H1 (cell line): ENCODE results near the gene NOM1. TPM values are rescaled to one million over a fixed set of nuclear protein-coding genes. Genes with fewer than 3 reads are reported as not detected.

Experiments
- CTCF ChIA-PET: fragments of 300-600 bp; sonication (Branson Sonifier 250); formaldehyde crosslinking; loops from one replicate; lab custom pipeline; 2021; ENCODE audit not compliant: partially characterized antibody; lab: Charles Lee
- POLR2A ChIA-PET: fragments of 300-600 bp; sonication (Branson Sonifier 250); formaldehyde crosslinking; loops from one replicate; lab custom pipeline; 2021; ENCODE audit warnings: inconsistent platforms; ENCODE audit not compliant: partially characterized antibody; lab: Charles Lee
- DNase-seq, 2 experiments: peaks; one replicate each; pipeline versions ENCODE4 v3.0.0 to v3.0.0-alpha.2; 2010 to 2022; ENCODE audit warnings: low spot score in 2 of 2, low read depth in 1 of 2, mixed read lengths in 1 of 2
- FAIRE-seq: peaks from 2 replicates; lab custom pipeline; 2011; peaks lifted over from hg19 to GRCh38; lab: Jason Lieb, UNC
- H2AFZ ChIP-seq: 2 replicates; pipeline ENCODE4 v1.8.1; 2012; ENCODE audit warnings: low read length, inconsistent platforms
- H2AK5ac ChIP-seq: 2 replicates; pipeline ENCODE4 v1.6.1; 2013; ENCODE audit warnings: low read depth, low read length
- H2BK120ac ChIP-seq: replicated peaks from 2 replicates; pipeline ENCODE3; 2013; ENCODE audit warnings: low read depth, low read length, inconsistent platforms
- H2BK12ac ChIP-seq: 2 replicates; pipeline ENCODE4 v1.6.1; 2013; ENCODE audit warnings: low read depth, low read length
- H2BK15ac ChIP-seq: 2 replicates; pipeline ENCODE4 v1.6.1; 2013; ENCODE audit warnings: low read length
- H2BK20ac ChIP-seq: 2 replicates; pipeline ENCODE4 v1.6.1; 2013; ENCODE audit warnings: low read length
- H2BK5ac ChIP-seq: 2 replicates; pipeline ENCODE4 v1.6.1; 2013; ENCODE audit warnings: low read depth, low read length
- H3K14ac ChIP-seq: 2 replicates; pipeline ENCODE4 v1.6.1; 2013; ENCODE audit warnings: inconsistent platforms; ENCODE audit not compliant: insufficient read length
- H3K18ac ChIP-seq: 2 replicates; pipeline ENCODE4 v1.6.1; 2013; ENCODE audit warnings: low read length; ENCODE audit errors: extremely low read depth
- H3K23ac ChIP-seq: 2 replicates; pipeline ENCODE4 v1.6.1; 2013; ENCODE audit warnings: inconsistent platforms; ENCODE audit not compliant: insufficient read length
- H3K23me2 ChIP-seq: 2 replicates; pipeline ENCODE4 v1.6.1; 2013; ENCODE audit warnings: low read depth, low read length
- H3K27ac ChIP-seq: 2 replicates; pipeline ENCODE4 v1.6.1; 2011; ENCODE audit warnings: low read depth, low read length, inconsistent platforms
- H3K27me3 ChIP-seq, 4 experiments: replicated peaks in 1 of 4; 1 replicate in 1 of 4; 2 replicates in 3 of 4; pipeline versions ENCODE4 v1.6.1 to v1.8.1; 2011 to 2013; ENCODE audit warnings: low read length in 3 of 4, mild to moderate bottlenecking in 3 of 4, inconsistent platforms in 2 of 4, mixed read lengths in 2 of 4, moderate library complexity in 1 of 4; ENCODE audit not compliant: control insufficient read depth in 3 of 4, insufficient read depth in 3 of 4; ENCODE audit errors: extremely low read depth in 1 of 4
- H3K36me3 ChIP-seq, 4 experiments: 2 replicates each; pipeline versions ENCODE4 v1.6.1 to v1.8.1; 2011 to 2013; ENCODE audit warnings: mild to moderate bottlenecking in 4 of 4, low read length in 3 of 4, moderate library complexity in 2 of 4, control low read depth in 1 of 4, inconsistent platforms in 1 of 4; ENCODE audit not compliant: insufficient read depth in 4 of 4, control insufficient read depth in 2 of 4
- H3K4ac ChIP-seq: replicated peaks from 2 replicates; pipeline ENCODE3; 2013; ENCODE audit warnings: low read length, low read depth, mixed read lengths, inconsistent platforms; ENCODE audit not compliant: insufficient read length
- H3K4me1 ChIP-seq, 4 experiments: replicated peaks in 1 of 4; 1 replicate in 1 of 4; 2 replicates in 3 of 4; pipeline versions ENCODE4 v1.6.1 to v1.8.1; 2011 to 2013; ENCODE audit warnings: low read length in 3 of 4, inconsistent platforms in 2 of 4, mixed read lengths in 1 of 4; ENCODE audit not compliant: insufficient read depth in 4 of 4, control insufficient read depth in 3 of 4
- H3K4me2 ChIP-seq, 2 experiments: 2 replicates each; pipeline versions ENCODE4 v1.6.1 to v1.8.1; 2011 to 2013; ENCODE audit warnings: low read depth in 2 of 2, low read length in 2 of 2, control low read depth in 1 of 2, inconsistent platforms in 1 of 2, mild to moderate bottlenecking in 1 of 2; ENCODE audit not compliant: insufficient read depth in 1 of 2
- H3K4me3 ChIP-seq, 4 experiments: fragments of 200-600, 300-600 bp in 1 of 4; sonication (generic), shearing (Covaris generic), sonication (Bioruptor Twin) in 1 of 4; 2 replicates each; pipeline versions ENCODE4 v1.5.1 to v1.8.1; 2011 to 2016; ENCODE audit warnings: low read length in 4 of 4, low read depth in 3 of 4, control low read depth in 2 of 4, inconsistent platforms in 2 of 4, mild to moderate bottlenecking in 2 of 4, mixed read lengths in 1 of 4, moderate library complexity in 1 of 4; ENCODE audit not compliant: insufficient read depth in 2 of 4; ENCODE audit errors: extremely low read depth in 1 of 4
- H3K56ac ChIP-seq: replicated peaks from 2 replicates; pipeline ENCODE3; 2013; ENCODE audit warnings: low read depth, mild to moderate bottlenecking, mixed read lengths, low read length, inconsistent platforms; ENCODE audit not compliant: insufficient read length
- H3K79me1 ChIP-seq: 2 replicates; pipeline ENCODE4 v1.6.1; 2013; ENCODE audit warnings: low read depth, low read length, control low read depth
- H3K79me2 ChIP-seq, 2 experiments: 2 replicates each; pipeline versions ENCODE4 v1.6.1 to v1.8.1; 2012 to 2013; ENCODE audit warnings: low read length in 2 of 2, mild to moderate bottlenecking in 2 of 2, inconsistent platforms in 1 of 2; ENCODE audit not compliant: insufficient read depth in 2 of 2, control insufficient read depth in 1 of 2
- H3K9ac ChIP-seq, 4 experiments: replicated peaks in 1 of 4; 1 replicate in 1 of 4; 2 replicates in 3 of 4; pipeline versions ENCODE4 v1.6.1 to v1.8.1; 2011 to 2013; ENCODE audit warnings: low read depth in 3 of 4, low read length in 3 of 4, control low read depth in 2 of 4, mild to moderate bottlenecking in 2 of 4, moderate library complexity in 2 of 4, inconsistent platforms in 1 of 4; ENCODE audit errors: extremely low read depth in 1 of 4
- H3K9me3 ChIP-seq, 2 experiments: 2 replicates each; pipeline versions ENCODE4 v1.6.1 to v1.8.1; 2012 to 2013; ENCODE audit warnings: mild to moderate bottlenecking in 2 of 2, moderate library complexity in 2 of 2, control low read depth in 1 of 2, inconsistent platforms in 1 of 2, low read depth in 1 of 2, low read length in 1 of 2, mixed read lengths in 1 of 2; ENCODE audit not compliant: insufficient read depth in 2 of 2
- H4K20me1 ChIP-seq, 2 experiments: replicated peaks in 1 of 2; 2 replicates each; pipeline versions ENCODE3 to v1.8.1; 2011 to 2013; ENCODE audit warnings: inconsistent platforms in 2 of 2, low read length in 2 of 2, mild to moderate bottlenecking in 1 of 2; ENCODE audit not compliant: insufficient read depth in 2 of 2, control insufficient read depth in 1 of 2
- H4K5ac ChIP-seq: 2 replicates; pipeline ENCODE4 v1.6.1; 2013; ENCODE audit warnings: low read length, low read depth, mixed read lengths, inconsistent platforms; ENCODE audit not compliant: insufficient read length
- H4K8ac ChIP-seq: 2 replicates; pipeline ENCODE4 v1.8.0; 2013; ENCODE audit warnings: mild to moderate bottlenecking, moderate library complexity, low read length, inconsistent platforms; ENCODE audit not compliant: insufficient read depth; ENCODE audit errors: extremely low read depth
- H4K91ac ChIP-seq: replicated peaks from 2 replicates; pipeline ENCODE3; 2013; ENCODE audit warnings: low read length, mixed read lengths, inconsistent platforms; ENCODE audit not compliant: insufficient read length
- BCL11A ChIP-seq, 2 experiments: IDR thresholded peaks; one replicate each; pipeline ENCODE4 v1.6.1; 2011; ENCODE audit warnings: low read depth in 2 of 2, low read length in 2 of 2, mild to moderate bottlenecking in 2 of 2
- CBX8 ChIP-seq: fragments of 300-800, 300-1000 bp; sonication (generic); IDR thresholded peaks from 2 replicates; pipeline ENCODE4 v1.7.1; 2016; ENCODE audit warnings: low read depth, low read length, borderline replicate concordance
- CTBP2 ChIP-seq: IDR thresholded peaks from 2 replicates; pipeline ENCODE4 v1.7.0; 2011; ENCODE audit warnings: borderline replicate concordance, mild to moderate bottlenecking, moderate library complexity, mixed read lengths, low read length; ENCODE audit not compliant: insufficient read depth, insufficient read length
- EGR1 ChIP-seq: IDR thresholded peaks from 2 replicates; pipeline ENCODE4 v1.6.1; 2011; ENCODE audit warnings: low read depth, low read length, borderline replicate concordance
- EP300 ChIP-seq, 2 experiments: IDR thresholded peaks; 1 replicate in 1 of 2; 2 replicates in 1 of 2; pipeline ENCODE4 v1.6.1; 2011 to 2012; ENCODE audit warnings: low read depth in 2 of 2, low read length in 2 of 2, mild to moderate bottlenecking in 2 of 2, borderline replicate concordance in 1 of 2, inconsistent platforms in 1 of 2, moderate library complexity in 1 of 2
- FOSL1 ChIP-seq: IDR thresholded peaks from 2 replicates; pipeline ENCODE4 v1.6.1; 2011; ENCODE audit warnings: mild to moderate bottlenecking, low read depth, low read length, moderate library complexity; ENCODE audit not compliant: insufficient read depth
- GABPA ChIP-seq: IDR thresholded peaks from 2 replicates; pipeline ENCODE4 v1.6.1; 2011; ENCODE audit warnings: mild to moderate bottlenecking, low read length, moderate library complexity, borderline replicate concordance; ENCODE audit not compliant: insufficient read depth
- HDAC2 ChIP-seq, 2 experiments: fragments of 300-600 bp in 1 of 2; sonication (generic) in 1 of 2; IDR thresholded peaks; 2 replicates each; pipeline ENCODE4 v1.6.1; 2011 to 2012; ENCODE audit warnings: low read depth in 2 of 2, low read length in 2 of 2, mild to moderate bottlenecking in 2 of 2, moderate library complexity in 2 of 2, borderline replicate concordance in 1 of 2, inconsistent platforms in 1 of 2
- HDAC6 ChIP-seq: IDR thresholded peaks from one replicate; pipeline ENCODE4 v1.7.1; 2012; ENCODE audit warnings: low read depth, mild to moderate bottlenecking, inconsistent platforms, low read length, moderate library complexity
- NRF1 ChIP-seq: IDR thresholded peaks from 2 replicates; pipeline ENCODE4 v1.6.1; 2011; ENCODE audit warnings: mild to moderate bottlenecking, low read depth, low read length, improper control_type of control experiment
- RAD21 ChIP-seq, 2 experiments: IDR thresholded peaks in 1 of 2; conservative IDR thresholded peaks in 1 of 2; 2 replicates each; pipeline ENCODE4 v1.6.1; 2011; ENCODE audit warnings: low read depth in 2 of 2, low read length in 2 of 2, improper control_type of control experiment in 1 of 2, inconsistent platforms in 1 of 2, mild to moderate bottlenecking in 1 of 2, moderate library complexity in 1 of 2
- RXRA ChIP-seq: IDR thresholded peaks from 2 replicates; pipeline ENCODE4 v1.6.1; 2011; ENCODE audit warnings: low read depth, mild to moderate bottlenecking, low read length, moderate library complexity; ENCODE audit not compliant: insufficient read depth
- SIN3A ChIP-seq, 2 experiments: IDR thresholded peaks in 1 of 2; conservative IDR thresholded peaks in 1 of 2; 2 replicates each; pipeline ENCODE4 v1.6.1; 2011 to 2012; ENCODE audit warnings: low read length in 2 of 2, improper control_type of control experiment in 1 of 2, low read depth in 1 of 2, mild to moderate bottlenecking in 1 of 2
- WGBS, 2 experiments: shearing (Covaris generic) in 1 of 2; methylation state at CpG; one replicate each; pipeline versions ENCODE4 v1.1.6 to v1.1.7; 2013 to 2015; ENCODE audit warnings: low lambda C conversion rate in 2 of 2, mixed read lengths in 2 of 2, inconsistent platforms in 1 of 2, low coverage in 1 of 2, missing lambda C conversion rate in 1 of 2; ENCODE audit not compliant: insufficient replicate concordance in 2 of 2, insufficient coverage in 1 of 2, insufficient read length in 1 of 2; ENCODE audit errors: extremely low coverage in 1 of 2, missing lambda C conversion rate in 1 of 2; 5-methylcytosine and 5-hydroxymethylcytosine counted together
- polyA plus RNA-seq, 7 experiments: library from polyadenylated mRNA; depleted of rRNA in 3 of 7; stranded (reverse) in 5 of 7; unstranded in 2 of 7; fragments of >200 nt in 5 of 7; fragments of 200-250 nt in 2 of 7; gene quantifications; 1 replicate in 5 of 7; 2 replicates in 1 of 7; 4 replicates in 1 of 7; pipeline versions ENCODE4 v1.2.1 to v1.2.3, GENCODE V29; 2011 to 2013; ENCODE audit warnings: missing spikeins in 2 of 7, mixed read lengths in 2 of 7
- total RNA-seq: library from RNA; stranded (reverse); fragmentation: NEBNext Ultra II Directional; extraction: Animal tissue kit (Norgen Biotek cat#: 25700); gene quantifications from 2 replicates; pipeline ENCODE4 v1.2.1, GENCODE V29; 2021

Gene NOM1
- total and polyA plus RNA-seq, 2 of the 8 experiments (the other 6 are each of a cell fraction or from before 2014, with no cell fraction given): 10.6 to 29.1 TPM

DNA sequence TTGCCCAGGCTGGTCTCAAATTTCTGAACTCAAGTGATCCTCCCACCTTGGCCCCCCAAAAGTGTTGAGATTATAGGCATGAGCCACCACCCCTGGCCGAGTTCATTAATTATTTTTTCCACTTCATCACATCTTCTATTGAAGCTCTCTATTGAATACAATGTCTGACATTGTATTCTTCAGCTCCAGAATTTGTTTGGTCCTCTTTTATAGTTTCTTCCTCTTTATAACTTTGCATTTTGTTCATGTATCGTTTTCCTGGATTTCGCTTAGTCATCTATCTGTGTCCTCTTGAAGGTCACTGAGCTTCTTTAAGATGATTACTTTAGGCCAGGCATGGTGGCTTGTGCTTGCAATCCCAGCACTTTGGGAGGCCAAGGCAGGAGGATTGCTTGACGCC is 30.2 kb downstream of the NOM1 start:
- no peaks in the 10 kb centered on the region for H3K79me2 ChIP-seq
- no peak overlapping the region for H4K8ac ChIP-seq
- H4K20me1 ChIP-seq: no peaks in the 10 kb centered on the region
- H3K14ac ChIP-seq: no peak overlapping the region
- no peak overlapping the region for H2BK20ac ChIP-seq
- no peaks in the 10 kb centered on the region for H3K4me1 ChIP-seq
- no peak overlapping the region for H3K23ac ChIP-seq
- no peak overlapping the region for H4K5ac ChIP-seq
- no peak overlapping the region for H3K9ac ChIP-seq
- no peak overlapping the region for H2AK5ac ChIP-seq
- DNase-seq: no peak
- no peak overlapping the region for H2BK5ac ChIP-seq
- 96% methylated on average over 4 of the region's 4 CpGs; no CpG with 5 or more reads in 1 of the 2 experiments for WGBS, 2 experiments
- no peak overlapping the region for H3K4ac ChIP-seq
- H2BK120ac ChIP-seq: no peak overlapping the region
- H3K4me2 ChIP-seq: no peak overlapping the region
- ChIA-PET POLR2A (no interaction called here), CTCF (interaction anchor here (1.2 kb wide), 1 partner anchor 11 kb away, joined by 3 read pairs; no protein-coding TSS in a partner anchor)
- H3K27me3 ChIP-seq: no peaks in the 10 kb centered on the region
- no peak overlapping the region for H3K27ac ChIP-seq
- H3K23me2 ChIP-seq: no peaks in the 10 kb centered on the region
- no peak overlapping the region for H3K56ac ChIP-seq
- no peaks in the 10 kb centered on the region for H3K9me3 ChIP-seq
- no peak for FAIRE-seq
- no peaks in the 10 kb centered on the region for H3K79me1 ChIP-seq
- H2AFZ ChIP-seq: no peak overlapping the region
- H3K36me3 ChIP-seq: peaks cover 0 to 3% (median 0%) of the 10 kb centered on the region in 4 experiments; a peak in 3 of 8 replicates
- no peak overlapping the region for H4K91ac ChIP-seq
- H3K18ac ChIP-seq: no peak overlapping the region
- no peak overlapping the region for H2BK15ac ChIP-seq
- no peak overlapping the region for H2BK12ac ChIP-seq
- no peak overlapping the region for H3K4me3 ChIP-seq
- no peak for TF ChIP-seq RXRA
- no peak for TF ChIP-seq HDAC6
- TF ChIP-seq FOSL1: no peak
- TF ChIP-seq SIN3A (conservative IDR thresholded peaks at IDR 0.05 in 1 of 2, IDR thresholded peaks at IDR 0.05 in 1 of 2; ENCODE audit: low read depth in 1 of 2, low read length in 2 of 2): no peak
- TF ChIP-seq NRF1: no peak
- no peak for TF ChIP-seq CBX8
- no peak for TF ChIP-seq EP300 (IDR thresholded peaks at IDR 0.05; ENCODE audit: borderline replicate concordance in 1 of 2, low read depth in 2 of 2, low read length in 2 of 2)
- TF ChIP-seq HDAC2 (IDR thresholded peaks at IDR 0.05; ENCODE audit: borderline replicate concordance in 1 of 2, low read depth in 2 of 2, low read length in 2 of 2): no peak
- TF ChIP-seq RAD21 (IDR thresholded peaks at IDR 0.05 in 1 of 2, conservative IDR thresholded peaks at IDR 0.05 in 1 of 2; ENCODE audit: low read depth in 2 of 2, low read length in 2 of 2): no peak
- no peak for TF ChIP-seq EGR1
- no peak for TF ChIP-seq BCL11A (IDR thresholded peaks at IDR 0.05; ENCODE audit: low read depth in 2 of 2, low read length in 2 of 2)
- no peak for TF ChIP-seq CTBP2
- no peak for TF ChIP-seq GABPA
